ENCODE results near the gene UGT3A2. TPM values are rescaled to one million over a fixed set of nuclear protein-coding genes. Genes with fewer than 3 reads are reported as not detected.

The UGT3A2 gene
- total and polyA plus RNA-seq, 2 of the 4 experiments (the other 2 are of a cell fraction): not detected

GRCh38 chr5:36078430-36078829, 11.7 kb upstream of the UGT3A2 start:
- Histone ChIP-seq H4K5ac (ENCODE audit: low read depth, low read length) (no peak overlapping the region), H3K36me3 (ENCODE audit: control insufficient read depth, insufficient read depth, low read length) (no peaks in the 10 kb centered on the region), H3K4me2 (ENCODE audit: low read depth, low read length) (no peak overlapping the region), H3K23ac (ENCODE audit: low read depth, low read length) (no peak overlapping the region), H3K27ac (ENCODE audit: insufficient read depth, low read length) (no peak overlapping the region), H2AK5ac (ENCODE audit: low read depth, low read length) (no peak overlapping the region), H3K4me1 (ENCODE audit: control insufficient read depth, insufficient read depth, low read length) (no peaks in the 10 kb centered on the region), H2BK20ac (ENCODE audit: low read depth, low read length) (no peak overlapping the region), H2BK15ac (ENCODE audit: low read depth, low read length) (no peak overlapping the region), H3K18ac (ENCODE audit: low read depth, low read length) (no peak overlapping the region), H3K9me3 (ENCODE audit: control insufficient read depth, insufficient read depth, low read length) (no peaks in the 10 kb centered on the region), H2AFZ (replicated peaks; ENCODE audit: low read length, poor library complexity) (no peak overlapping the region), H2AK9ac (replicated peaks; ENCODE audit: low read depth, low read length, poor library complexity) (no peak overlapping the region), H3K9me1 (ENCODE audit: insufficient read depth, low read length) (no peaks in the 10 kb centered on the region), H4K20me1 (ENCODE audit: insufficient read depth, low read length) (no peaks in the 10 kb centered on the region), H4K8ac (ENCODE audit: low read depth in 2 of 2, low read length in 2 of 2) (no peak overlapping the region), H3K56ac (ENCODE audit: extremely low read depth, insufficient read depth, low read length) (no peak overlapping the region), H3K27me3 (ENCODE audit: control insufficient read depth, insufficient read depth, low read length) (peaks cover 6% of the 10 kb centered on the region), H3K9ac (ENCODE audit: low read depth, low read length) (no peak overlapping the region), H3K14ac (replicated peaks; ENCODE audit: low read depth, low read length) (no peak overlapping the region), H2BK120ac (ENCODE audit: low read depth, low read length) (no peak overlapping the region), H3K79me1 (ENCODE audit: low read depth in 1 of 2, low read length in 2 of 2) (no peaks in the 10 kb centered on the region), H2BK5ac (ENCODE audit: low read depth, low read length, poor library complexity, severe bottlenecking) (no peak overlapping the region), H3K4me3 (ENCODE audit: insufficient read depth, low read depth, low read length) (no peak overlapping the region), H3K4ac (ENCODE audit: low read depth, low read length) (no peak overlapping the region), H4K91ac (ENCODE audit: insufficient read depth, low read depth, low read length) (no peak overlapping the region)
- TF ChIP-seq MAZ (IDR thresholded peaks at IDR 0.05; ENCODE audit: borderline replicate concordance, low read depth, low read length): no peak
- TF ChIP-seq SMC3 (IDR thresholded peaks at IDR 0.05; ENCODE audit: low read depth, low read length): no peak
- TF ChIP-seq CEBPB (IDR thresholded peaks at IDR 0.05; ENCODE audit: low read depth, low read length): no peak
- TF ChIP-seq FOS (IDR thresholded peaks at IDR 0.05; ENCODE audit: low read depth, low read length): no peak
- no peak for TF ChIP-seq CTCF (conservative IDR thresholded peaks at IDR 0.05; ENCODE audit: low read depth, low read length)
- no peak for TF ChIP-seq RFX5 (IDR thresholded peaks at IDR 0.05; ENCODE audit: low read depth, low read length)
- TF ChIP-seq RCOR1 (IDR thresholded peaks at IDR 0.05; ENCODE audit: insufficient replicate concordance, low read length): no peak
- no peak for TF ChIP-seq RAD21 (IDR thresholded peaks at IDR 0.05; ENCODE audit: low read length)
- TF ChIP-seq NFE2L2 (IDR thresholded peaks at IDR 0.05; ENCODE audit: low read depth, low read length): no peak
- TF ChIP-seq CHD1 (IDR thresholded peaks at IDR 0.05; ENCODE audit: low read depth, low read length): no peak
- no peak for TF ChIP-seq MXI1 (IDR thresholded peaks at IDR 0.05; ENCODE audit: borderline replicate concordance, low read depth, low read length)
- no peak for TF ChIP-seq POLR2A (IDR thresholded peaks at IDR 0.05; ENCODE audit: low read depth, low read length)
- TF ChIP-seq BHLHE40 (IDR thresholded peaks at IDR 0.05; ENCODE audit: low read depth, low read length): no peak
- no peak for TF ChIP-seq ELK1 (IDR thresholded peaks at IDR 0.05; ENCODE audit: borderline replicate concordance, low read depth, low read length)
- ATAC-seq (ENCODE audit: low read depth) (no peak), DNase-seq (no peak)
- POLR2A ChIA-PET (ENCODE audit: unreplicated experiment): interaction anchor here (0.6 kb wide), 1 partner anchor 79 kb away, joined by 3 read pairs; no protein-coding TSS in a partner anchor
- BruUV-seq (replicated peaks): no TSS peak
- WGBS, 2 experiments (ENCODE audit: extremely low coverage in 2 of 2, insufficient read length in 1 of 2): no CpG with 5 or more reads among the region's 10 CpGs
- CTCF ChIA-PET: interaction anchor here (0.5 to 3.7 kb wide), 21 partner anchors 9 to 755 kb away, joined by 3 to 17 read pairs (median 4); partner anchors contain the start of genes NADK2 and RANBP3L
- in situ Hi-C loops (cut with MboI; ENCODE audit: low sequenced_read_pairs): no loop called here
- intact Hi-C loops (cut with micrococcal nuclease): loop anchor here (2.0 to 10.0 kb wide), 2 partner anchors 320 to 616 kb away; no protein-coding TSS in a partner anchor
- dilution Hi-C loops (cut with HindIII; ENCODE audit: low sequenced_read_pairs, unreplicated experiment): no loop called here
